Lower leg skin (tissue), 3 donors: ENCODE data around the gene POU5F2.

Experiments
- CTCF ChIP-seq, 3 donors: fragments of 450-650 bp; IDR thresholded peaks; one replicate each; pipeline ENCODE4 v1.5.1; 2016; ENCODE audit warnings: antibody characterized with exemption in 3 of 3, mild to moderate bottlenecking in 3 of 3, moderate library complexity in 2 of 3
- POLR2A ChIP-seq, 2 donors: fragments of 450-650 bp; IDR thresholded peaks; one replicate each; pipeline ENCODE4 v1.6.1; 2016 to 2017; ENCODE audit warnings: antibody characterized with exemption in 2 of 2, mild to moderate bottlenecking in 1 of 2, moderate library complexity in 1 of 2

GRCh38 chr5:93785475-93785874 lies 44.1 kb upstream of the POU5F2 start:
- no peak for TF ChIP-seq CTCF (IDR thresholded peaks at IDR 0.05)
- no peak for TF ChIP-seq POLR2A (IDR thresholded peaks at IDR 0.05)
